ENCODE data around the gene NHLRC2.
A peak's percentile ranks its signal among the peaks of the same experiment; 100 is the strongest.

The NHLRC2 gene

DNA sequence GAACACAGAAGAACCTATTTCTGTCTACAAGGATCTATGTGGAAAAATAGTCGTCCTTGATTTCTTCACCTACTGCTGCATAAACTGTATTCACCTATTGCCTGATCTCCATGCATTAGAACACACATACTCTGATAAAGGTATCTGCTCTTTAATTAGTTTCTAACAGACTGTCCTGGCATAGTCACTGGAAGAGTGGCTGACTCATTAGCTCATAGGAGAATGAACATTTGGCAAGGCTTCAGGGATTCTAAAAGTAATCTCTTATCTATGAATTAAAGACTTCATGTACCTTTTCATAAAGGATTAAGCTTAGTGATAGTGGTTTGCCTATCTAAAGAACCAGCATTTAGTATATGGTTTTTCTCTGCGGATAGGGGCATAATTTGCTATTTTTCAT is 4.1 kb downstream of the NHLRC2 start:
- DNase-seq: peak in 1 of 51 donors; percentile 13

DNA sequence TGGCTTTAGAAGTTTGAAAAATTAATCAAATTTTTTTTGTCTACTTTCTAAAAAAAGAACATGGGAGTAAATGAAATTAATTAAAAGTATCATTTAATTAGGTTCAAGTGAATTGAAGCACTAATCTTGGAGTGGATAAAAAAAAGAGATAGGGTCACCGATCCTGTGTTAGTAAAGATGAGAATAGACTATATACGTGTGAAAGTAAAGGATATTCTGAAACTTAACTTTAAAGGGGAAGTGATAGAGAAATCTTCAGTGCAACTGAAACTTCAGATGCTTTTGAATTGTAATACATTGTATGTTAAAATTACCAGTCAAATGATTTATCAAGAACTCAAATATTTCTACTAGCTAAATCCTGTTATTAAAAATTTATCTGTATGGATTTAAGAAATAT is 4.8 kb downstream of the NHLRC2 start:
- no peak for DNase-seq

DNA sequence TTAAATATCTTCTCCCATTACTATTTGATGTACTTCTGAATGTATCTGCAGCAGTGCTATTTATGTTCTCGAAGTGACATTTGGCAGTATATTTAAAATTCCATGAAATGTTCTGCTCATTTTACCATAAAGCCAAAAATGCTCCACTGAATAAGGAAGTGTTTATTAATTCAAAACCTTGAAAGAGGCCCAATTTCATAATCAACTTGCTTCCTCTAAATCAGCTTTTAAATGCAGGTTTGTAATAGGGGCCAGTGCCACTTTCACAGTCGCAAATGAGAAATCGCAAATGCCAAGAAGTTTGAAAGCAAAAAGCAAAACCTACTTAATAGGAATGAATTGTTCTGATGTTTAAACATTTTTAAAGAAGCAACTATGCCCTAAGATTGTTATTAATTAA is 11.4 kb downstream of the NHLRC2 start:
- no peak for DNase-seq

DNA sequence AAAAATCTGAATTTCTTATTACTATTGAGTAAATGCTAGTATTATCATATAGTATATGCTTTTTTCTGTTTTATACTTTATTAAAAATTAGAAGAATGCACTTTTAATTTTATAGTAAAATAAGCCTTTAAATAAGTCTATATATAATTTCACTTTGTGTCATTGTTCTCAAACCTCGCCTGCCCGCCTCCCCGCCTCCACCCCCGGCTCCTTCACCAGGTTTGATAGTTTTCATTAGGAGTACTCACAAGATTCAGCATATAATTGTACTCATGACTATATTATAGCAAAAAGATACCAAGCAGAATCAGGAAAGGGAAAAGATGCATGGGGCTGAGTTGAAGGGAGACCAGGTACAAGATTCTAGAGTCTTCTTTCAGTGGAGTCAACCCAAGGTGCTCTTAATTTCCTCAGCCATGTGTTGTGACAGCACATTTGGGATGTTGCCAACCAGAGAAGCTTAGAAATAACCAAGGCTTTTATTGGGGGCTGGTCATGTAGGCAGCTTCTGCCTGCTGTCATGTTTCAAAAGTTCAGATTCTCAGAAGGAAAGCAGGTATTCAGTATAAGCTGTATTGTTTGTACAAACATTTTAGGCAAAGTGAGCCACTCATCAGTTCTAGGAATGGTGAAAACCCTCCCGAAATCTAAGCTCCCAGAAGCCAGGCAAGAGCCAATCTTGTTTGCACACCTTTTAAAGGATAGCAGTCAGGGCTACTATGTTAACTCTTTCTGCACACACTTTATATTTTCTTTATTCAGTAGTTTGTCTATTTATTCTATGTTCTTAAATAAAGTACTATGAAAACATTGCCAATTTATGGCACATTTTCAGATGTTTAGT is 12.3 kb downstream of the NHLRC2 start:
- DNase-seq: peak in 1 of 51 donors; percentile 18

DNA sequence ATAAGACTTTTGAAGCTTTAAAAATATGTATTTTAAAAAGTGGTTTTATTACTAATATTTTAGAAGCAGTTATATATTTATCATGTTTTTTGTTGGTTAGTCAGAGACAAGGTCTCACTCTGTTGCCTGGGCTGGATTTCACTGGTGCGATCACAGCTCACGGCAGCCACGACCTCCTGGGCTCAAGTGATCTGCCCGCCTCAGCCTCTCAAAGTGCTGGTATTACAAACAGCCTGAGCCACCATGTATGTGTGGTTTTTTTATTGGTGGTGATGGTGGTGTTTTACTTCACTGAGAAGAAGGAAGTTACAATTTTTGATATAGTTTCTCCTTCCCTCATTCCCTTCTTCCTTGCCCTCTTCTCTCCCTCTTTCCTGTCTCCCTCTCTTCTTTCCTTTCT is 13.4 kb downstream of the NHLRC2 start:
- DNase-seq: no peak

DNA sequence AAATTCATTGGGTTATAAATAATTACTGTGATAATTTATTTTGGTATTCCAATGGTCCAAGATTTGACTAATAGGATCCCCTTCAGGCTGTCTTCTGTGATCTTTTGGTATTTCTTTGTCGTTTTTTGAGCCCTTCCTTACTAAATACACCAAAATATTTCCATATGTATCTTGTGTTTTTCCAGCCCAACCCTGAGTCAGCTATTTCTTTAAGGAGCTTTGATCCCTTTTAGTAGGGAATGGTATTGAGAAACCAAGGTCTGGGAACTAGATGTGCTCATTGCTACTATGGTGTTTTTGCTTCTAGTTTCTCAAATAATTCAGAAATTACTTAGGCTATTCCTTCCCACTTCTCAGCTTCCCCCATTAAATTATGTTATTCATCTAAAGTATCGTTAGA is 15.3 kb downstream of the NHLRC2 start:
- no peak for DNase-seq

DNA sequence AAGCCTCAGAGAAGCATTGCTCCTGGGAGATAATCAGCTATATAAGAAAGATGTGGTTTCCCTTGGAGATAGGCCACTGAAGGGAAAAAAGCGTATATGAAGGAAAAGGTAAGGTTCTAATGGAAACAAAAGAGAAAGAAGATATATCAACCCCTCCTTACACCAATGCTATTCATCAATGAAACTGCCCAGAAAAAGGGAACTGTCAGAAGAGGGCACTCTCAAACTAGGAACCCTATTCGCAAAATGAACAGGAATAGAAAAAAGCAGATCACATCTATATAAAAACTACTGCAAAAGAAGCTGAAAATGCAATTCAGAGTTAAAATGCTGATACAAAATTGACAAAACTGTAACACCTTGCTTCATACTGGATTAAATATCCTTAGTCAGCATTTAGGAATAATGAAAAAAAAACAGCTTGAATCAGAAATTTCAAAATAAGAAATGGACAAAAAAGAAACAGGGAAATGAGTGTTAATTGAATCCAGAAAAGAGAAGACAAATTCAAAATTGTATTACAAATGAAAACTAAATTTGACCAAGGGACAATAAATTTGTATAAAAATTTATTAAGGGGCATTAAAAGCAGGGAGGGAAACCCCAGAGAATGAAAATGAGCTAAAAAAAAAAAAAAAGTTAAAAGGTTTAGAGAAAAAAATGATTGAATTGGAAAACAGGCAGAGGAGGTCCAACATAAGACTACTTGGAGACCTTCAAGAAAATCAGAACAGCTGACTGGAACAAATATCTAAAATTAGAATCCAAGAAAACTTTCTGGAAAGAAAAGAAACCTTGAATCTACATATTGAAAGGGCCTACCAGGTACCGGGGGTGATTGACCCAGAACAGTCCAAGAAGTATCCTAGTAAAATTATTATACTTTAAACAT is 17.9 kb downstream of the NHLRC2 start:
- no peak for DNase-seq

DNA sequence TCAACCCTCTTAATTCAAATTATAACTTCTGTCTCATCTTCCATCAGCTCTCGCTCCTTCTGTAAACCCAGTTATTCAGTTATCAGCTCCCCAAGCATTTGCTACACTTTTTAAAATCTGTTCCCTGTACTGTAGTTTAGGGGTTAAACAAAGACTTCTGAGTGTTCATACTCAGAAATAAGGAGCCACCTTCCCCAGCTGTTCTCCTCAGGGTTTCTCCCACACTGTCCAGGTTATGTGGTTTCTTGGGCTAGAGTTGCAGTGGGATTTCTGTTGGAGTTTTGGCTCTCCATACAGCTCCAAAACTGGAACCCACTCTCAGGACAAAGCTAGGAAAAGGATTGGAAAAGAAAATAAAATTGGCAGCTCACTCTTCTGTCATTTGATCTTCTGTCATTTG is 20.8 kb downstream of the NHLRC2 start:
- DNase-seq: no peak

DNA sequence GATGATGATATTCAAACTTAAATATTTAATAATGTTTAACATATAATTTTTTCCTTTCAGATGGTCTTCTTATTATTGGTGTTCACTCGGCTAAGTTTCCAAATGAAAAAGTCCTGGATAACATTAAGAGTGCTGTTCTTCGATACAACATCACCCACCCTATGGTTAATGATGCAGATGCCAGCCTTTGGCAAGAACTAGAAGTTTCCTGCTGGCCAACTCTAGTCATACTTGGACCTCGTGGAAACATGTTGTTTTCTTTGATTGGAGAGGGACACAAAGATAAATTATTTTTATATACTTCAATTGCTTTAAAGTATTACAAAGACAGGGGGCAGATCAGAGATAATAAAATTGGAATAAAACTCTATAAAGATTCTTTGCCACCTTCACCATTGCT is 22.0 kb downstream of the NHLRC2 start:
- DNase-seq: no peak

DNA sequence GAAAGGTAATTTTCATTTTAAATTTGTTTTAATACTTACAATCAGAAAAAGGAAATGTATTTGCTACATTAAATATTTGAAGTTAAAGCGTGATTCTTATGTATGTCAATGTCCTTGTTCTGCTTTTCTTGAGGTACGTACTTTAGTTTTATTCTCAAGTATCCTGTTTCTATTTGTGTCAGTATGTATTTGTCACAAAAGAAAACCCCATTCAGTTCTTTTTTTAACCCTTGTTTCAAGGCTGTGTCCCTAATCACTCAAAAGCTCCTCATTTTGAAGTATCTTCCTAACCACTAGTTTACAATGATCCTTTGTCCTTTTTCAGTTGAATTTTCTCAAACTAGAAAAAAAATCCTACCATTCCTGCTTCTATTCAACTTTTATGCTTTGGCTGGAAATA is 25.2 kb downstream of the NHLRC2 start:
- no peak for DNase-seq

DNA sequence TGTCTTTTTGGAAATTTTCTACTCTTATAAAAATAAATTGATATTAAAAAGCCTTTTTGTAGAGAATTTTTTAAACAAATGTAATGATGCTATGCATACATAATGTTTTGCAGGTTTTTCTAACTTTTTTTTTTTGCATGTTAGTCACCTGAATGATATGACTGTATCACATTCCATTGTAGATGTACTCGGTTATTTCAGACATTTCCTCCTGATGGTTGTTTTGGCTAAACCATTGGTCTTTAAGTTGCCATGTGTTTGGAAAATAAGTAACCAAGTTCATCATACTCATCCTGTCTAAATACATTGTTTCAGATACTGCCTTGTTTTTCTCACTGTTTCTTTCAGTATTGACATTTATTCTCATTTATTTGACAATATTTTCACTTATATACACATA is 25.8 kb downstream of the NHLRC2 start:
- no peak for DNase-seq

DNA sequence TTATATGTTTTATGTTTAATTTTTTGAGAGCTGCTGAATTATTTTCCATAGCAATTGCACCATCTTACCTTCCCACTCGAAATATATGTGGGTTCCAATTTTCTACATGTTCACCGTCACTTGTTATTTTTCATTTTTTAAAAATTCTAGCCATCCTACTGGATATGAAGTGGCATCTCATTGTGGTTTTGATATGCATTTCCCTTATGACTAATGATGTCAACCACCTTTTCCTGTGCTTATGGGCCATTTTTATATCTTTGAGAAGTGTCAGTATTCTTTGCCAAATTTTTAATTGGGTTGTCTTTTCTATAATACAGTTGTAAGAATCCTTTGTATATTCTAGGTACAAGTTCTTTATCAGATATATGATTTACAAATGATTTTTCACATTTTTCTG is 27.8 kb downstream of the NHLRC2 start:
- no peak for DNase-seq

DNA sequence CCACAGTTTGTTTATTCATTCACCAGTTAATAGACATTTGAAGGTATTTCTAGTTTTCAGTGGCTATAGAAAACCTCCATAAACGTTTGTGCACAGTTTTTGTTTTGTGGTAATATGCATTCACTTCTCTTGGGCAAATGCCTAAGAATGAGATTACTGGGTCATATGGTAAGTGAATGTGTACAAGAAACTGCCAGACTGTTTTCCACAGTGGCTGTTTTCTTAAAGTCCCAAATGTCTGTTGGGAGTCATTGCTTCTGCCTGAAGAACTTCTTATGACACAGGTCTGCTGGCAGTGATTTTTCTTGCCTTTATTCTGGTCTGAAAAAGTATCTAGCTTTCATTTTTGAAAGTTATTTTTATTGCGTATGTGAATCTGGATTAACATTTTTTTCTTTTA is 35.5 kb downstream of the NHLRC2 start:
- DNase-seq: no peak

DNA sequence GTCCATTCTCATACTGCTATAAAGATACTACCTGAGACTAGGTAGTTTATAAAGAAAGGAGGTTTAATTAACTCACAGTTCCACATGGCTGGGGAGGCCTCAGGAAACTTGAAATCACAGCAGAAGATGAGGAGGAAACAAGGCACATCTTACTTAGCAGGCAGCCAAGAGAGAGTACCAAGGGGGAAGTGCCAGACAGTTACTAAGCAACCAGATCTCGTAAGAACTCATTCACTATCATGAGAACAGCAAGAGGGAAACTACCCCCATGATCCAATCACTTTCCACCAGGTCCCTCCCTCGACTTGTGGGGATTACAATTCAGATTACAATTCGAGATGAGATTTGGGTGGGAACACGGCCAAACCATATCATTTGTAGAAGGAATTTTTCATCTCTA is 36.3 kb downstream of the NHLRC2 start:
- no peak for DNase-seq

DNA sequence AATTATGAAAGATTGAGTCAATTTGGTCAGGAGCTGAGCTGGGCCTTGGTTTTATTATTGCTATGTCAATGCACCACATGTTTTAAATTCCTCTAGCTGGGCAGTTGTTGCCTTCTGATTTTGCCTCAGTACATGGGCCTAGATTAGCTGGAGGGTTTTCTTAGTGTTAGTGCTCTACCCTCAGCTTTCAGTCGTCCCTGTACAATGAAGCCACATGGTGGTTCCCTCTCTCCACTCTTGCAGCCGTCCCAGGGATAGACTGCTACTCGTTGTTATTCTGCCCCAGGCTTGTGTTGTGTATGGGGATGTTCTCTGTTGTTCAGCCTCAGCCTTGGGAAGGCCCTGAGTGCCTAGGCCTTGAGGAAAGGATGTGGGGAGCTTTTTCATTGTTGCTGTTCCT is 37.0 kb downstream of the NHLRC2 start:
- peak in 19 of 51 donors; percentile 1 to 34 (median 21) for DNase-seq

DNA sequence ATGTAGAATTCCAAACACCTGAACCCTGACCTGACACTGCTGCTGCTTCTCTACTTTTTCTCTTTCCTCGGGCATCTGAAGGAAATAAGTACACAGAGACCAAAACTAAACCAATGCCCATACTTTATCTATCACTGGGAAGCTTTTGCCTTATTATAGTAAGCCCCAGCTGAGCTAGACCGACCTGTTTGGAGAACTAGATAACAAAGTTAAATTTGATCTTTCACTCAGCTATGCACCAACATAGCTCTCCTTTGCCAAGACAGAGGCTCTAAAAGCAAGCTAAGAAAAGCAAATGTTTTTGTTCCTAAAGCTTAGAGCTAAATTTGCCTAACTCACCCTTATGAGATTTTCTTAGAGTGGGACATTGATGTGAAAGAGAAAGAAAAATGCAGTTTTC is 39.1 kb downstream of the NHLRC2 start:
- no peak for DNase-seq

DNA sequence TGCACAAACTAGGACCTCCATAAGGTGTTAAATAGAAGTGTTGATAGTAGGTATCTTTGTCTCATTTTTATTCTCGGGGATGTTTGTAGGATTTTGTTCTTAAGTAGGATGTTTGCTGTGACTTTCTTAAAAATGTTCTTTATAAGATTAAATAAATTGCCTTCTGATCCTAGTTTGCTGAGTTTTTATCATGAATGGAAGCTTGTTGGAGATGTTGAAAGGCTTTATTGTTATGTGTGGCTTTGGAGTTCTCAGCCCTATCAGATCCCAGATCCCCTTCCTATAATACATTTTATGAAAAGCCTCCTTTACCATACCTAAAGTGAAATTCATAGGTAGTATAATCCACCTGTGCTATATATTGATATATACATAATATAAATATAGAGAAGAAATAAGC is 40.1 kb downstream of the NHLRC2 start:
- no peak for DNase-seq

DNA sequence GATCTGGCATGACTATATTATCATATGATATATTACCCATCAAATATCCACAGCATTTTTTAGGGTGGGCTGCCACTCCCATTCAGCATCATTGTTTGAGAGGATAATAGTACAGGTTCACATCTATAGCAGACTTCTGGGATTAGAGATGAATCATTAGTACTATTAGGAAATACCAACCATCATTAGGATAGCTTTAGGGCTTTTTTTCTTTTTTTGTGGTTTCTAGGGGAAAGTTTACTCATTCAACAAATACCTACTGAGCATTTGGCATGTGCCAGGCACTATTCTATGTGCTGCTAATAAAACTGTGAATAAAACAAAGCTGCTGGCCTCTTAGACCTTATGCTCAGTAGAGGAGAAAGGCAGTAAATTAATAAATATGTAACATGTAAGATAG is 40.6 kb downstream of the NHLRC2 start:
- no peak for DNase-seq

DNA sequence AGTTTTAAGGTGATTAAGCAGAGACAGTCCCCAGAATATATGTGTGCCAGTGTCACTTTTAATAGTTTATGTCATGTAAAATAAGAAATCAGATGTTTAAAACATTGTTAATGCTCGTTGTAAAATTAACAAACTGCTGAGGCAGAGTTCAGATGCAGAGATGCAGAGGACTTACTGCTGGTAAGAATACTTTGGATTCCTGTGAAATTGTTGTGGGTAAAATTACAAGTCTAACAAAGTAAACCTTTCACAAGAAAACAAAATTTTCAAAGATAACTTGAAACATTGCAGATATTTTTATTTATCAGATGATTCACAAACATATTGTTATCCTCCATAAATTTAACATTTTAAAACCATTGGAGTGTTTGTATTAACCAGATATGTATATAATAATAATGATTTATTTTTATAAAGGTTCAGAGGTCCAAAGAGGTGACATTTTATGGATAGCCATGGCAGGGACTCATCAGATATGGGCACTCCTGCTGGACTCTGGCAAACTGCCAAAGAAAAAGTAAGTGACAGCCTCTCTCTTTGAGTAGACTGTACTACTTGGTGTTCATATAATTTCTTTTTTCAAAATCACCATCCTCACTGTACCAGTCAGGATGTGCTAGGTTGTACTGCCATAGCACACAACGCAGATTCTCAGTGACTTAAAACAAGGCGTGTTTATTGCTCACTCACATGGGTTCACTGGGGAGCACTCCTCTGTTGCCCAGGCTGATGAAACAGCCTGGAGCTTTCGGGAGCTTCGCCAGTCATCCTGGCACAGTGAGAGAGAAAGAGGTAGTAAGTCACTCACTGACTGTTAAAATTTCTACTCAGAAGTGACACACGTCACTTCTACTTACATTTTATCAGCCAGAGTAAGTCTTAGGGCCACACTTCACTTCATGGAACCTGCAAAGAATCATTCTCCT is 43.5 kb downstream of the NHLRC2 start:
- DNase-seq: peak in 22 of 51 donors; percentile 1 to 49 (median 14)

DNA sequence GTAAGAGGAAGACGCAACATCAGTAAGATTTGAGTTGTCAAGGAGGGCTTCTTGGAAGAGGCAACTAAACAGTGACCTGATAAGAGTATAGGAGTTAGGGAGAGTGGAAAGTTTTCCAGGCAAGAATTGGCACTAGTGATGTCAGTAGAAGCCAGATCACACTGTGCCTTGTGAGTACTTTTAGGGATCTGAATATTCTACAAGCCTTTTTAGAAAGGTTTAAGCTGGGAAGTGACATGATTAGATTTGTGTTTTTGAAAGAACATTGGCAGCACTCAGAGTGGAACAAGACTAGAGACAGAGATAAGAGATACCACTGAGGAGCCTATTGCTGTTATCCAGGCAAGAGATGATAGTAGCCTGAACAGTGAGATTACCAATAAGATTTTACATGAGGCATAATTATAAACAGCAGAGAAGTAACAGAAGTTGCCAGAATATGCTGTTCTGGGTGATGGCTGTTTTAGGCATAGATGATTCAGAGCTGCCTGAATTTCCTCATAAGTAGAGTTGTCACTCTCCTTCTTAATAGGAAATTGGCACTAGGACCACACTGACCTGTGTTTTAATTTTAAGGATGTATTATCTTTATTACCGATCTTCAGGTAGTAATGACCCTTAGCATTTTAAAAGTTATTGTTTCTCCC is 45.6 kb downstream of the NHLRC2 start:
- no peak for DNase-seq

DNA sequence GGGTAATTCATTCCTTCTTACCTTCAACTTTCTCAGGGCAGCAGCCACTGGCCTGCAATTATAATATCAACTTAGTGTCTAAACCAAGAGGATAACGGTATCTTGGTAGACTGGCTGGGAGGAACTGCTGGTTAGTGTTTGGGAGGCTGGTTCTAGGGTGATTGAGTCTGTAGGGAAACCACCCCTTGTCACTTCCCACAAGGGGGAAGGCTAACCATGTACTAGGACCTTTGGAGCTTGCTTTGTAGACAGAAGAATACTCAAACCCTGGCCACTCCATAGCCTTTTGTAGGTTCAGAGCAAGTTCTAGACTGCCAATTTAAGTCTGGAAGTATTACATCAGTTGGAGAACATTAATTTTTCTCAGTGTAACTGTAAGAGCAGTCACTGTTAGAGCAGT is 51.3 kb downstream of the NHLRC2 start:
- DNase-seq: no peak

Measured in hypothalamus (tissue), 51 donors.